ENCODE data around the gene SUGCT.

Gene SUGCT

DNA sequence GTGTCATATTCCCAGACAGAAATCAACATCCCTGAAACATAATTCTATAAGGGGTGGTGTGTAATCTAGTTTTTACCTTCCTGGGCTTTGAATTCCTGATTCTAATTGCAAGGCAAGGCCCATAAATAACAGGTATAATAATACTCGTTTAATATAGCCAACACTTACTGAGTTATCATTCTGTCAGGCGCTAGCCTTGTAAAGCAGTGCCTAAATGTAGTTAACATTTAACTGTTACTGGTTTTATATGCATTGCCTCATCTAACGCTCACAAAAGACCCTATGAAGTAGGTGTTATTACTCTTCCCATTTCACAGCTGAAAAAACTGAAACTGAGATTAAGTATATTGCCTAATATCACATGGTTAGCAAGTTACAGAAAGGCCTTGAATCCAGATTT lies 772.5 kb downstream of the SUGCT start:
- Mint-ChIP-seq H3K4me3 (no peak overlapping the region), H3K27ac (no peak overlapping the region), H3K4me1 (ENCODE audit: low read depth) (no peaks in the 10 kb centered on the region), H3K36me3 (ENCODE audit: low read depth) (no peaks in the 10 kb centered on the region), H3K9me3 (peaks cover 9% of the 10 kb centered on the region), H3K27me3 (ENCODE audit: low read depth) (no peaks in the 10 kb centered on the region)
- no peak for DNase-seq (ENCODE audit: low spot score)

DNA sequence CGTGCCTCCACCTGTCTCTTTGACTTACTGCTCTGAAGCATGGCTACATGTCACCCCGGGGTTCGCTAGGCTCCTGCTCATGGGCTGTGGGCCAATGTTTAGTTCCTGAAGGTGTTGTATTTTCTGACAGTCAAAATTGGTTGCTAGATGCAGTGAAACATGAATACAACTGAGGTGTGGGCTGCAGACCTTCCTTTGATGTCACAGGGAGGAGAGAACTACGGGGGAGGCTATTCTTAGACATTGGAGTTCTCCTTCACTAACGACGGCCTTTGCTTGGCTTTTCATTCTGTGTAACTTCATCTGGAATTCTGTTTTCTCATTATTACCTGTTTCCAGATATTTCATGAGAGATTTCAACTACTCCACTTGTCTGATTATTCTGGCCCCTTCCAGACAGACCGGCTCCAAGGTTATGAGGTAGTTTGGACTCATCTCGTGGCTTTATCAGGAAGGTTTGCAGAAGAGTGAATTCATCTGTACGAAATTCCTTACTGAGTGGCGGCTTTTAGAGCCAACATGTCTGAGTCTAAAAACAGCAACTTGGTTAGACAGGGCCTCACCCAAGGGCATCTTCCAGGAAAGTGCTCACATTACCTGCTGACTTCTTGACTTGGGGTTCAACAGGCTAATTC lies 774.7 kb downstream of the SUGCT start:
- Mint-ChIP-seq H3K4me1 (ENCODE audit: low read depth) (no peaks in the 10 kb centered on the region), H3K27me3 (ENCODE audit: low read depth) (no peaks in the 10 kb centered on the region), H3K9me3 (peaks cover 9% of the 10 kb centered on the region), H3K27ac (no peak overlapping the region), H3K36me3 (ENCODE audit: low read depth) (no peaks in the 10 kb centered on the region), H3K4me3 (no peak overlapping the region)
- no peak for DNase-seq (ENCODE audit: low spot score)

Measured in T-helper 2 cell treated with Interferon-gamma antibody and Interleukin-4, amounts not matched to agents 5 μg/mL and 100 μg/mL, for 36 hours (primary cell).